B cell (primary cell): ENCODE results near the gene HOXA11. TPM values are rescaled to one million over a fixed set of nuclear protein-coding genes. Genes with fewer than 3 reads are reported as not detected.
A peak's percentile ranks its signal among the peaks of the same experiment; 100 is the strongest.

ENCODE experiments used
- ATAC-seq: fragments of 200-7000 bp; cut with Tn5 transposase; one replicate; pipeline ENCODE4 v1.10.0; 2021; ENCODE audit warnings: low read depth, mild to moderate bottlenecking, moderate number of reproducible peaks, moderate library complexity
- CTCF ChIA-PET: fragments of 350-600 bp; sonication (Branson Sonifier 250); formaldehyde crosslinking; loops from one replicate; lab custom pipeline; 2021; ENCODE audit warnings: antibody characterized with exemption, inconsistent platforms; lab: Charles Lee
- POLR2A ChIA-PET: fragments of 350-600 bp; sonication (Branson Sonifier 250); formaldehyde crosslinking; loops from one replicate; lab custom pipeline; 2021; ENCODE audit warnings: antibody characterized with exemption; lab: Charles Lee
- DNase-seq: peaks from one replicate; pipeline ENCODE4 v3.0.0; 2013
- H2AFZ ChIP-seq: 2 replicates; pipeline ENCODE4 v1.6.1; 2012; ENCODE audit warnings: mild to moderate bottlenecking, low read depth, low read length; ENCODE audit not compliant: insufficient read depth, poor library complexity, severe bottlenecking
- H3K27ac ChIP-seq, 2 donors: 1 replicate in 1 of 2; 2 replicates in 1 of 2; pipeline ENCODE4 v1.5.1; 2012 to 2013; ENCODE audit warnings: low read length in 2 of 2, mild to moderate bottlenecking in 2 of 2, moderate library complexity in 1 of 2
- H3K27me3 ChIP-seq, 4 experiments: fragments of 200-600 bp in 1 of 4; sonication (generic) in 1 of 4; replicated peaks in 1 of 4; 1 replicate in 2 of 4; 2 replicates in 2 of 4; pipeline versions ENCODE4 v1.6.1 to v1.7.0; 2013 to 2016; ENCODE audit warnings: low read length in 3 of 4, mild to moderate bottlenecking in 2 of 4, mixed read lengths in 1 of 4, moderate library complexity in 1 of 4; ENCODE audit not compliant: insufficient read depth in 4 of 4, control insufficient read depth in 3 of 4; ENCODE audit errors: control extremely low read depth in 1 of 4
- H3K36me3 ChIP-seq, 2 experiments: replicated peaks in 1 of 2; 1 replicate in 1 of 2; 2 replicates in 1 of 2; pipeline versions ENCODE4 v1.6.1 to v1.7.1; 2013; ENCODE audit warnings: low read length in 1 of 2; ENCODE audit not compliant: insufficient read depth in 2 of 2, control insufficient read depth in 1 of 2; ENCODE audit errors: control extremely low read depth in 1 of 2, extremely low read depth in 1 of 2
- H3K4me1 ChIP-seq, 2 donors: fragments of 200-600 bp in 1 of 2; sonication (generic) in 1 of 2; 1 replicate in 1 of 2; 2 replicates in 1 of 2; pipeline versions ENCODE4 v1.5.1 to v1.6.1; 2013 to 2017; ENCODE audit warnings: low read length in 2 of 2; ENCODE audit not compliant: control insufficient read depth in 2 of 2, insufficient read depth in 2 of 2
- H3K4me2 ChIP-seq: replicated peaks from 2 replicates; pipeline ENCODE3; 2012; ENCODE audit warnings: mild to moderate bottlenecking, low read depth, low read length; ENCODE audit not compliant: poor library complexity, severe bottlenecking
- H3K4me3 ChIP-seq, 5 experiments: fragments of 200-600 bp in 1 of 5; sonication (generic) in 1 of 5; 1 replicate in 3 of 5; 2 replicates in 2 of 5; pipeline versions ENCODE4 v1.5.1 to v1.7.0; 2011 to 2016; ENCODE audit warnings: low read length in 4 of 5, mild to moderate bottlenecking in 4 of 5, low read depth in 2 of 5, control low read depth in 1 of 5, moderate library complexity in 1 of 5; ENCODE audit not compliant: insufficient read depth in 1 of 5; ENCODE audit errors: control extremely low read depth in 1 of 5, extremely low read depth in 1 of 5
- H3K79me2 ChIP-seq: fragments of 200-600 bp; sonication (generic); one replicate; pipeline ENCODE4 v1.6.0; 2016; ENCODE audit warnings: low read length; ENCODE audit not compliant: control insufficient read depth, insufficient read depth
- H3K9ac ChIP-seq: fragments of 200-600 bp; sonication (generic); 2 replicates; pipeline ENCODE4 v1.6.1; 2017; ENCODE audit warnings: mild to moderate bottlenecking, low read length, moderate library complexity
- H3K9me3 ChIP-seq, 3 donors: one replicate each; pipeline versions ENCODE4 v1.6.1 to v1.7.1; 2013; ENCODE audit warnings: low read length in 2 of 3; ENCODE audit not compliant: control insufficient read depth in 2 of 3, insufficient read depth in 1 of 3; ENCODE audit errors: control extremely low read depth in 1 of 3
- H4K20me1 ChIP-seq: 2 replicates; pipeline ENCODE4 v1.6.0; 2012; ENCODE audit warnings: mild to moderate bottlenecking, low read length; ENCODE audit not compliant: insufficient read depth, control insufficient read depth, poor library complexity, severe bottlenecking
- H3K27ac Mint-ChIP-seq: one replicate; pipeline ENCODE4 v1.8.0; 2021; ENCODE audit warnings: mixed read lengths
- H3K27me3 Mint-ChIP-seq: one replicate; pipeline ENCODE4 v1.8.0; 2021; ENCODE audit warnings: mixed read lengths
- H3K4me1 Mint-ChIP-seq: one replicate; pipeline ENCODE4 v1.8.0; 2021; ENCODE audit warnings: mixed read lengths
- H3K4me3 Mint-ChIP-seq: one replicate; pipeline ENCODE4 v1.8.0; 2021; ENCODE audit warnings: mixed read lengths
- H3K9me3 Mint-ChIP-seq: one replicate; pipeline ENCODE4 v1.8.0; 2022; ENCODE audit warnings: mixed read lengths; ENCODE audit not compliant: insufficient read depth
- CTCF ChIP-seq: fragments of 200-600 bp; IDR thresholded peaks from one replicate; pipeline ENCODE4 v1.8.0; 2022; ENCODE audit warnings: antibody characterized with exemption, mild to moderate bottlenecking
- EZH2 ChIP-seq: IDR thresholded peaks from 2 replicates; pipeline ENCODE4 v1.6.1; 2012; ENCODE audit warnings: borderline replicate concordance, low read depth, mild to moderate bottlenecking, moderate library complexity, low read length; ENCODE audit not compliant: insufficient read depth, poor library complexity, severe bottlenecking
- WGBS: methylation state at CpG from one replicate; pipeline ENCODE4 v1.1.5; 2013; ENCODE audit warnings: missing lambda C conversion rate; ENCODE audit not compliant: insufficient coverage; 5-methylcytosine and 5-hydroxymethylcytosine counted together
- intact Hi-C: fragments of 100-400 bp; cut with micrococcal nuclease; formaldehyde crosslinking; loops from one replicate; pipeline ENCODE4 v1.10.0; 2022
- polyA plus RNA-seq: library from polyadenylated mRNA; depleted of rRNA; stranded (reverse); fragments of >200 nt; gene quantifications from 2 replicates; pipeline ENCODE4 v1.2.3, GENCODE V29; 2012
- total RNA-seq, 2 donors: library from RNA; stranded (reverse); fragments of 120-200 nt in 1 of 2; gene quantifications; 1 replicate in 1 of 2; 2 replicates in 1 of 2; pipeline versions ENCODE4 v1.2.3 to v1.2.4, GENCODE V29; 2013 to 2022

The HOXA11 gene
- total and polyA plus RNA-seq, 2 donors (not counting 1 experiment from before 2014, with no cell fraction given): not detected

- DNase-seq (peak; percentile 57), ATAC-seq (no peak)
- H3K4me1 ChIP-seq: peaks cover 65 to 75% of the 10 kb centered on the region in 2 donors
- H3K36me3 ChIP-seq: no peaks in the 10 kb centered on the region
- CTCF ChIA-PET: interaction anchor here (0.8 to 1.5 kb wide), 2 partner anchors 787 to 1301 kb away, joined by 4 to 5 read pairs; no protein-coding TSS in a partner anchor
- peaks cover 1 to 96% (median 84%) of the 10 kb centered on the region in 4 experiments for H3K27me3 ChIP-seq
- Mint-ChIP-seq H3K9me3 (no peaks in the 10 kb centered on the region), H3K4me1 (peaks cover 45% of the 10 kb centered on the region), H3K4me3 (peak overlapping the region; percentile 23), H3K27ac (peak overlapping the region; percentile 86), H3K27me3 (peaks cover 80% of the 10 kb centered on the region)
- H3K4me3 ChIP-seq: peak overlapping the region in 2 of 5 experiments; percentile 8 to 15
- WGBS: 2% methylated on average over 60 of the region's 63 CpGs
- H3K9me3 ChIP-seq: peaks cover 0 to 87% (median 18%) of the 10 kb centered on the region in 3 donors
- peak overlapping the region; percentile 8 for H3K9ac ChIP-seq
- no peak overlapping the region for H3K27ac ChIP-seq
- no peaks in the 10 kb centered on the region for H3K79me2 ChIP-seq
- intact Hi-C loops: loop anchor here (2.0 kb wide), 2 partner anchors 85 to 1299 kb away; no protein-coding TSS in a partner anchor
- no peak for TF ChIP-seq EZH2
- TF ChIP-seq CTCF: no peak
- no peak overlapping the region for H2AFZ ChIP-seq
- peaks cover 10% of the 10 kb centered on the region for H4K20me1 ChIP-seq
- H3K4me2 ChIP-seq: peak overlapping the region; percentile 42
- POLR2A ChIA-PET: interaction anchor here (1.1 to 1.5 kb wide), 2 partner anchors 10 to 1300 kb away, joined by 3 to 5 read pairs; partner anchors contain the start of gene HOXA9
These were observed 29.1 kb downstream of the HOXA11 start for GRCh38 chr7:27155816-27156507.
